K562 (cell line): ENCODE measurements around the gene TENT4A. TPM values are rescaled to one million over a fixed set of nuclear protein-coding genes. Genes with fewer than 3 reads are reported as not detected.

Source experiments
- ARID3A ChIP-seq: IDR thresholded peaks from 2 replicates; pipeline ENCODE4 v1.6.1; 2012; ENCODE audit warnings: low read depth, low read length, improper control_type of control experiment, borderline replicate concordance
- CREM ChIP-seq: IDR thresholded peaks from 2 replicates; pipeline ENCODE4 v1.6.1; 2014; ENCODE audit warnings: antibody characterized with exemption, low read depth
- E2F3 ChIP-seq: fragments of 250-450 bp; sonication (Bioruptor Pico); IDR thresholded peaks from 2 replicates; pipeline ENCODE4 v1.4.0; 2020; ENCODE audit warnings: mild to moderate bottlenecking
- JUND ChIP-seq, 2 experiments: IDR thresholded peaks; 2 replicates in 1 of 2; 3 replicates in 1 of 2; pipeline ENCODE4 v1.6.1; 2011; ENCODE audit warnings: borderline replicate concordance in 2 of 2, low read depth in 2 of 2, low read length in 2 of 2, improper control_type of control experiment in 1 of 2, missing biosample characterization in 1 of 2, missing genetic modification characterization in 1 of 2, missing genetic modification reagents in 1 of 2
- KAT7 ChIP-seq: sonication (generic); formaldehyde crosslinking; IDR thresholded peaks from 2 replicates; pipeline ENCODE4 v1.8.0; 2022; ENCODE audit warnings: missing genetic modification reagents, mild to moderate bottlenecking, borderline replicate concordance
- KAT8 ChIP-seq: fragments of 450-650 bp; IDR thresholded peaks from 2 replicates; pipeline ENCODE4 v1.6.1; 2016; ENCODE audit warnings: low read depth, mild to moderate bottlenecking
- KDM1A ChIP-seq, 2 experiments: fragments of 450-650 bp; IDR thresholded peaks; 2 replicates each; pipeline ENCODE4 v1.6.1; 2016; ENCODE audit warnings: mild to moderate bottlenecking in 2 of 2
- LEF1 ChIP-seq: fragments of 450-650 bp; IDR thresholded peaks from 2 replicates; pipeline ENCODE4 v1.6.1; 2016; ENCODE audit warnings: mild to moderate bottlenecking
- MYC ChIP-seq, 2 experiments: fragments of 250-450 bp in 1 of 2; sonication (Bioruptor Pico) in 1 of 2; IDR thresholded peaks; 2 replicates each; pipeline versions ENCODE4 v1.5.1 to v1.6.1; 2012 to 2021; ENCODE audit warnings: low read depth in 2 of 2, borderline replicate concordance in 1 of 2, improper control_type of control experiment in 1 of 2, low read length in 1 of 2, mild to moderate bottlenecking in 1 of 2, moderate library complexity in 1 of 2
- PCBP1 ChIP-seq: fragments of 200-400 bp; formaldehyde crosslinking; IDR thresholded peaks from 2 replicates; pipeline ENCODE4 v1.6.1; 2018; ENCODE audit warnings: mild to moderate bottlenecking, low read depth, low read length; ENCODE audit not compliant: poor library complexity, severe bottlenecking
- POLR3A ChIP-seq: IDR thresholded peaks from 2 replicates; pipeline ENCODE4 v1.6.1; 2011; ENCODE audit warnings: borderline replicate concordance, mild to moderate bottlenecking, moderate library complexity; ENCODE audit not compliant: insufficient read length, insufficient read depth; ENCODE audit errors: extremely low read depth
- PRDM10 ChIP-seq: fragments of 450-650 bp; IDR thresholded peaks from 2 replicates; pipeline ENCODE4 v1.6.1; 2018; ENCODE audit not compliant: partially characterized antibody
- RBM39 ChIP-seq: fragments of 200-400 bp; formaldehyde crosslinking; optimal IDR thresholded peaks from 2 replicates; pipeline ENCODE3; 2018; ENCODE audit warnings: low read depth, low read length
- SIN3A ChIP-seq, 2 experiments: fragments of 150-350 bp in 1 of 2; IDR thresholded peaks; 2 replicates each; pipeline ENCODE4 v1.6.1; 2011 to 2016; ENCODE audit warnings: borderline replicate concordance in 2 of 2, low read depth in 2 of 2, low read length in 2 of 2, mild to moderate bottlenecking in 2 of 2, moderate library complexity in 2 of 2; ENCODE audit not compliant: control insufficient read depth in 1 of 2
- SMARCE1 ChIP-seq: fragments of 450-650 bp; IDR thresholded peaks from 2 replicates; pipeline ENCODE4 v1.7.1; 2016; ENCODE audit warnings: mild to moderate bottlenecking
- SP1 ChIP-seq: sonication (generic); formaldehyde crosslinking; IDR thresholded peaks from 2 replicates; pipeline ENCODE4 v1.8.1; 2022; ENCODE audit warnings: mild to moderate bottlenecking, missing genetic modification reagents
- ZNF133 ChIP-seq: fragments of 250-450 bp; sonication (Bioruptor Pico); IDR thresholded peaks from 2 replicates; pipeline ENCODE4 v1.4.0; 2020; ENCODE audit warnings: mild to moderate bottlenecking
- ZNF175 ChIP-seq: fragments of 200-800 bp; sonication (Bioruptor generic); IDR thresholded peaks from 2 replicates; pipeline ENCODE4 v1.6.1; 2016; ENCODE audit warnings: low read depth, mild to moderate bottlenecking, missing genetic modification characterization, missing compliant biosample characterization
- polyA plus RNA-seq, 8 experiments: library from polyadenylated mRNA; depleted of rRNA in 4 of 8; stranded (reverse) in 5 of 8; unstranded in 3 of 8; fragments of >200 nt; fragmentation: Nextera tagmentation in 2 of 8; fragmentation: Illumina TruSeq in 1 of 8; extraction: Ambion mirVana in 2 of 8; extraction: Trizol in 1 of 8; gene quantifications; 2 replicates each; pipeline versions ENCODE4 v1.2.1 to v1.2.3, GENCODE V29; 2011 to 2014; ENCODE audit warnings: inconsistent platforms in 1 of 8, missing spikeins in 1 of 8
- total RNA-seq, 7 experiments: library from RNA; depleted of rRNA in 6 of 7; stranded (reverse); fragments of >200 nt in 6 of 7; fragmentation: Illumina TruSeq in 2 of 7; extraction: Trizol in 2 of 7; gene quantifications; 2 replicates each; pipeline versions ENCODE4 v1.2.1 to v1.2.3, GENCODE V29; 2011 to 2021; ENCODE audit warnings: low replicate concordance in 1 of 7
- TF ChIP-seq, protein P1 (sequence below): fragments of 450-650 bp; formaldehyde crosslinking; IDR thresholded peaks from 2 replicates; pipeline ENCODE4 v1.4.0; 2022; ENCODE audit warnings: missing genetic modification characterization
- TF ChIP-seq, protein P2 (sequence below): sonication (generic); formaldehyde crosslinking; IDR thresholded peaks from 2 replicates; pipeline ENCODE4 v1.8.1; 2023; ENCODE audit warnings: mild to moderate bottlenecking, missing genetic modification reagents

TENT4A gene
- total and polyA plus RNA-seq, 9 of the 15 experiments (the other 6 are each of a cell fraction or from before 2014, with no cell fraction given), result 1.3 to 27.3 (median 13.0) TPM

GRCh38 chr5:6712142-6712576 lies 1.1 kb upstream of the TENT4A start (continued):
- TF ChIP-seq RBM39 (peak; percentile 41), SP1 (CRISPR knock-in tag) (peak; percentile 18; the same call in 1 of the 2 replicates), ARID3A (no peak), KAT7 (CRISPR knock-in tag) (no peak), PCBP1 (peak; percentile 55), ZNF175 (no peak), LEF1 (no peak), CREM (0 out of 2 replicates have a peak, but pooled peaks have one; percentile 3), KDM1A (IDR thresholded peaks at IDR 0.05) (no peak), POLR3A (no peak), ZNF133 (no peak), PRDM10 (peak; percentile 4), JUND (IDR thresholded peaks at IDR 0.05; ENCODE audit: borderline replicate concordance, low read depth, low read length) (0 out of 2 replicates have a peak, but pooled peaks have one; percentile 6), JUND (tag; IDR thresholded peaks at IDR 0.05; ENCODE audit: borderline replicate concordance, low read depth, low read length) (no peak), E2F3 (CRISPR knock-in tag) (no peak), KAT8 (no peak), MYC (IDR thresholded peaks at IDR 0.05; ENCODE audit: low read depth, low read length) (no peak), MYC (CRISPR knock-in tag; IDR thresholded peaks at IDR 0.05; ENCODE audit: borderline replicate concordance, low read depth) (0 out of 2 replicates have a peak, but pooled peaks have one; percentile 73), SIN3A (IDR thresholded peaks at IDR 0.05; ENCODE audit: borderline replicate concordance in 2 of 2, control insufficient read depth in 1 of 2, low read depth in 2 of 2, low read length in 2 of 2) (no peak), SMARCE1 (peak; percentile 18; the same call in 1 of the 2 replicates)
- TF ChIP-seq, protein P1, sequence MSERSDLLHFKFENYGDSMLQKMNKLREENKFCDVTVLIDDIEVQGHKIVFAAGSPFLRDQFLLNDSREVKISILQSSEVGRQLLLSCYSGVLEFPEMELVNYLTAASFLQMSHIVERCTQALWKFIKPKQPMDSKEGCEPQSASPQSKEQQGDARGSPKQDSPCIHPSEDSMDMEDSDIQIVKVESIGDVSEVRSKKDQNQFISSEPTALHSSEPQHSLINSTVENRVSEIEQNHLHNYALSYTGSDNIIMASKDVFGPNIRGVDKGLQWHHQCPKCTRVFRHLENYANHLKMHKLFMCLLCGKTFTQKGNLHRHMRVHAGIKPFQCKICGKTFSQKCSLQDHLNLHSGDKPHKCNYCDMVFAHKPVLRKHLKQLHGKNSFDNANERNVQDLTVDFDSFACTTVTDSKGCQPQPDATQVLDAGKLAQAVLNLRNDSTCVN (CRISPR knock-in tag), result no peak
- TF ChIP-seq, protein P2, sequence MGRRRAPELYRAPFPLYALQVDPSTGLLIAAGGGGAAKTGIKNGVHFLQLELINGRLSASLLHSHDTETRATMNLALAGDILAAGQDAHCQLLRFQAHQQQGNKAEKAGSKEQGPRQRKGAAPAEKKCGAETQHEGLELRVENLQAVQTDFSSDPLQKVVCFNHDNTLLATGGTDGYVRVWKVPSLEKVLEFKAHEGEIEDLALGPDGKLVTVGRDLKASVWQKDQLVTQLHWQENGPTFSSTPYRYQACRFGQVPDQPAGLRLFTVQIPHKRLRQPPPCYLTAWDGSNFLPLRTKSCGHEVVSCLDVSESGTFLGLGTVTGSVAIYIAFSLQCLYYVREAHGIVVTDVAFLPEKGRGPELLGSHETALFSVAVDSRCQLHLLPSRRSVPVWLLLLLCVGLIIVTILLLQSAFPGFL (CRISPR knock-in tag), result no peak
